Measurements from ENCODE around the gene ATP2C2.
"Not testable (repeated sequence)": the region's sequence is repeated elsewhere in the genome, so short reads cannot be mapped to it uniquely, and the experiment has no call there.

DNA sequence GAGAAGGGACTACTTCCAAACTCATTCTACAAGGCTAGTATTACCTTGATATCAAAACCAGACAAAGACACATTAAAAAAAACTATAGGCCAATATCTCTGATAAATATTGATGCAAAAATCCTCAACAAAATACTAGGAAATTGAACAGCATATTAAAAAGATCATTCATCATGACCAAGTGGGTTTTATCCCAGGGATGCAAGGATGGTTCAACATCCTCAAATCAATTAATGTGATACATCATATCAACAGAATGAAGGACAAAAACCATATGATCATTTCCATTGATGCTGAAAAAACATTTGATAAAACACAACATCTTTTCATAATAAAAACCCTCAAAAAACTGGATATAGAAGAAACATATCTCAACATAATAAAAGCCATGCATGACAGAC, 31.1 kb upstream of the ATP2C2 start:
- not testable (repeated sequence) for TF ChIP-seq POLR2AphosphoS5 (IDR thresholded peaks at IDR 0.05; ENCODE audit: borderline replicate concordance, low read depth, low read length); EZH2 (IDR thresholded peaks at IDR 0.05)
